GM18505 (cell line): Measurements from ENCODE around the gene RNF222.
"Not testable (repeated sequence)": the region's sequence is repeated elsewhere in the genome, so short reads cannot be mapped to it uniquely, and the experiment has no call there.

Experiments
- ATAC-seq: cut with Tn5 transposase; IDR thresholded peaks from one replicate; pipeline ENCODE4 v1.9.1; 2021; ENCODE audit not compliant: unreplicated experiment
- POLR2A ChIP-seq: IDR thresholded peaks from 4 replicates; pipeline ENCODE4 v1.6.1; 2011; ENCODE audit warnings: borderline replicate concordance; ENCODE audit not compliant: insufficient read depth, insufficient read length; ENCODE audit errors: extremely low read depth

RNF222 gene

DNA sequence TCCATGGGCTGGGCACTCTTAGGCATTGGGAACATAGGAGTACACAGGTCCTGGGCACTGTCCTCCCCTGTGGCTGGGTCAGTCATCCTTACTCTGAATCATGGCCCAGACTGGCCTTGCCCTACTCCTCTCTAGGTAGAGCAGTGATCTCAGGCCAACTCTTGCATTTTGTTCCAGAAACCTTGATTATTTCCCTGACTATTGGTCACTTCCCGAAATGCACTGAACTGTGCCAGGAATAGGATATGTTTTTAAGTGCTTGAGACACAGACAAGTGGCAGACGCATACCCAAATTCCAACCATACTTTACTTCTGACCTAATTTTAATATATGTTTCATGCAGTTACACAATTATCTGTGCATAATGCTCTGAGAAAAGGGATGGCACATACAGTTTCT is 31.4 kb downstream of the RNF222 start:
- TF ChIP-seq POLR2A = no peak
- ATAC-seq = no peak

DNA sequence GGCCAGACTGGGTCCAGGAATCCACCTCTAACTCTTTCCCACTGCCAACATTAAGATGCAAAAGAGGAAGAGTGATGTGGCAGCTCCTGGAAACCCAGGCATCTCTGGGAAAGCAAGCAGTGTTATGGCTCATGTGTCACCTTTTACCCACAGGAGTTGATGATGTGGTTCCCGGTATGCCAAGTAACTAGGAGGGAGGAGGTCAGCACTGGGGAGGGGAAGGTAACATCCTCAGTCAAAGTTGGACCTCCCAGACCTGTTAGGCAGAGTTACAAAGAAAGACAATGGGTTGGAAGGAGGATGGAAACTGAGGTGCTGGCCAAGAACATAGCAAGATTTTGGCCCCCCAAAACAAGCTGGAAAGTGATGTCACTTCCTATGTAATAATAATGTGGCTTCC is 32.5 kb downstream of the RNF222 start:
- ATAC-seq = no peak

DNA sequence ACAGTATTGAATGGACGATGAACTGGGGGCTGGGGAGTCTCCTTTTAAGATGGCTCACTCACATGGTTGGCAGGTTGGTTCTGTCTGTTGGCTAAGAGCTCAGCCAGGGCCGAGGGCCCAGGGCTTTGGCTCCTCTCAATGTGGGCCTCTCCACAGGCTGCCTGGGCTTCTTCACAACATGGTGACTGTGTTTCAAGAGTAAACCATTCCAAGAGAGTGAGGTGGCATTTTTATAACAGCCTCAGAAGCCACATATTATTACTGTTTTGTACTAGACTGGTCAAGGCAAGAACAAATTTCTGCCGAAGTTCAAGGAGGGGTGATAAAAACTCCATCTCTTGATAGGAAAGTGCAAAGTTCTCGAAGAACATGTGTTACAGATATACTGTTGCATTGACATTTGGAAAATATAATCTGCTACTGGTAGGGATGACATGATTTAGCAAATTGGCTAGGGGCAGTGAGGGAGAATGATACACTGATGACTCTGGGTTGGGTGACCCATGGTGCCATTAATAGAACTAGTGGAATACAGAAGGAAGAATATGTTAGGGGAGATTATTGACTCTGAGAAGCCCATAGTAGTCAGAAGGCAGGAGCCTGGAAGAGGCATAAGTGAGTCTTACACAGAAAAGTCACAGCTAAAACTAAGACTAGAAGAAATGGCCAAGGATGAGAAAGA is 34.8 kb downstream of the RNF222 start:
- ATAC-seq = no peak
- TF ChIP-seq POLR2A = no peak

More for the DNA sequence above, 32.5 kb downstream of the RNF222 start:
- no peak for TF ChIP-seq POLR2A

- ATAC-seq = no peak
- TF ChIP-seq POLR2A = no peak
Observed at GRCh38 chr17:8360751-8361150, 36.9 kb downstream of the RNF222 start.

GRCh38 chr17:8360260-8360659 is 37.4 kb downstream of the RNF222 start:
- no peak for ATAC-seq
- TF ChIP-seq POLR2A = no peak

DNA sequence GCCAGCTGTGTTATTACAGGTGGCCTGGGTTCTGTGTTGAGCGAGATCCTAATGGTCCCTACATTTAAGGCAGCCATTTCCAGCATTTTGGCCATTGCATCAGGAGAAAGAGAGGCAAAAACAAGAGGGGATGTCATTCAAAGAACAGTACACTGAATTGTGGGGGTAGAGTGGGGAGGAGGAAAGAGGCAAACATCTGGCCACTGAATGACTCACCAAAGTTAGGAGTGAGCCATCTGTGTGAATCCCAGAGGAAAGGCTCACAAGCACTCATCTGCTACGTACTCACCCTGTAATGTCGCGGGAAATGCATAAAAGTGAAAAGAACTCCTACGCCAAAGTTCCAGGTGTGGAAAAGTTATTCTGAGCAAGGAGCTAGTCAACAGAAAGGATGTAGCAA is 37.9 kb downstream of the RNF222 start:
- no peak for ATAC-seq
- no peak for TF ChIP-seq POLR2A

- ATAC-seq = no peak
- no peak for TF ChIP-seq POLR2A
Observed at GRCh38 chr17:8357910-8358309, 39.7 kb downstream of the RNF222 start.

GRCh38 chr17:8354236-8354635 is 43.4 kb downstream of the RNF222 start:
- no peak for ATAC-seq

DNA sequence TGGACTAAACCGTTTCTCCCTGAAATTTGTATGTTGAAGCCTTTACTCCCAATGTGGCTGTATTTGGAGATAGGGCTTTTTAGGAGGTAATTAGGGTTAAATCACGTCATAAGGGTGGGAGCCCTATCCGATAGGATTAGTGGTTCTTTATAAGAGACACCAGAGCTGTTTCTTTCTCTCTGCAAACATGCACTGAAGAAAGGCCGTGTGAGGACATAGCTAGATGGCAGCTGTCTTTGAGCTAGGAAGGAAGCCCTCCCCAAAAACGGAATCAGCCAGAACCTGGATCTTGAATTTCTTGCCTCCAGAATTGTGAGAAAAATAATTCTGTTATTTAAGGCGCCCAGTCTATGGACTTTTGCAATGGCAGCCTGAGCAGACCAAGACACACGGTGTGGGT is 43.9 kb downstream of the RNF222 start:
- ATAC-seq = no peak
- TF ChIP-seq POLR2A = no peak

More at GRCh38 chr17:8354236-8354635, 43.4 kb downstream of the RNF222 start:
- no peak for TF ChIP-seq POLR2A

DNA sequence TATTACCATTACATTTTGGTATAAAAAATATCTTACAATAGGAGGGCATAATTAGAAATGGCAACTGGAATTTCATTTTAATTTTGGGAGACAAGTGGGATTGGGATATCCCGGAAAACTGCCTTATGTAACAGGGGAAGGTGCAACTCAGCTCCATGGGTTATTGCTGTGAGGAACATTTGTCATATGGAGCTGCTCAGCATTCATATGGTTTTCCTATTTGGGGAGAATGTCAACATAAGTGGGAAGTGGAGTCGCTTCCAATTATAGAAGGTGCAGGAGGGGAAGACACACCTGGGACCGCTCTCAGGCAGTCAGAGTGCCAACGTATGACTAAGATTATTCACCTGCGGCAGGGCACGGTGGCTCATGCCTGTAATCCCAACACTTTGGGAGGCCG is 47.3 kb downstream of the RNF222 start:
- no peak for TF ChIP-seq POLR2A
- no peak for ATAC-seq

- not testable (repeated sequence) for ATAC-seq
Observed at GRCh38 chr17:8347001-8347400, 50.6 kb downstream of the RNF222 start.

DNA sequence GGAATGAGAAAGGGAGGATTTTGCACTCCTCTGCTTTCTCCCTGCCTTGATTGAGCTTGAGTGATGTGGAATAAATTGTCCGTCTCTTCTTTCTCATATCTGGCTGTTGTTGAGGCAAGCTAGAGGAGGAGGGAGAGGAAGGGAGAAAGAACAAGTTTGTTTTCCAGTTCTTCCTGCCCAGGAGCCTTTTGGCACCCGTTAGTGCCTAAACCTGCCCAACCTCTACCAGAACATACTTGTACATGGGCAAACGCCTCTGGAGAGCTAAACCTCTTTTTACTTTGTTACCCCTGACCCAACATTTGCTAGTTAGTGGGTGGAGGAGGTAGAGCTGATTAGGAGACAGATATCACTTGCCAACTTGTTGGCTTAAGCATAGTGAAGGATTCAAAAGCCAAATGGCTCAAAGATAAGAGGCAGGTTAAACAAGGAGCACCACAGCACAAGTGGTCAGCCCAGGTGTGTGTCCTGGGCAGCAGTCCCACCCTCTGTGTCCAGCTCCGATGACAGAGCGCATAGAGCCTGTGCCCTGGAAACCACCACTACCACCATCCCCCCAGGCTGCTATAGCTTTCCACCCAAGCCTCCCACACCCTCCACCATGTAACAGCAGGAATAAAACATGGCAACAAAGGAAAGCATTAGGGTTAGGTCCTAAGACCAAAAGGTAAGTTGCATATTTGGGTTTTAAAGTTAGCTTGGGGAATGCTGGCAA is 51.5 kb downstream of the RNF222 start:
- ATAC-seq = no peak
- no peak for TF ChIP-seq POLR2A

GRCh38 chr17:8345052-8345690 is 52.5 kb downstream of the RNF222 start:
- no peak for ATAC-seq
- no peak for TF ChIP-seq POLR2A

DNA sequence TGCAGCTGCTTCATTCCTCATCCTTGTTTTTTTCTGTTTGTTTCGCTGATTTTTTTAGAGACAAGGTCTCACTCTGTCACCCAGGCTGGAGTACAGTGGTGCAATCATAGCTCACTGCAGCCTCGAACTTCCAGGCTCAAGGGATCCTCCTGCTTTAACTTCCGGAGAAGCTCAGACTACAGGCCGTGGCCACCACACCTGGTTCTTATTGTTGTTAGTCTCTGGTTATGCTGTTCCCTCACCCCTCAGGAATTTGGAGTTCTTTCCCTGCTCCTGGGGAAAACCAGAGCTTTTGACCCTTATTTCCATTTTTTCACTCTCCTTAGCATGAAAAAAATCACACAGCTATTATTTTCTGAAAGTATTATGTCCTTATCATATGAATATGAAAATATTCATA is 56.2 kb downstream of the RNF222 start:
- ATAC-seq = no peak
- no peak for TF ChIP-seq POLR2A
